HepG2 (cell line): ENCODE measurements around the gene FAM161A. TPM values are rescaled to one million over a fixed set of nuclear protein-coding genes. Genes with fewer than 3 reads are reported as not detected.

Source experiments
- CHCHD3 ChIP-seq: sonication (generic); formaldehyde crosslinking; IDR thresholded peaks from 2 replicates; pipeline ENCODE4 v1.8.0; 2022; ENCODE audit warnings: mild to moderate bottlenecking, missing genetic modification reagents, moderate library complexity
- GPN1 ChIP-seq: sonication (generic); formaldehyde crosslinking; IDR thresholded peaks from 2 replicates; pipeline ENCODE4 v1.5.1; 2020; ENCODE audit warnings: missing genetic modification reagents, borderline replicate concordance
- HOXA9 ChIP-seq: sonication (generic); formaldehyde crosslinking; IDR thresholded peaks from 2 replicates; pipeline ENCODE4 v1.8.1; 2022; ENCODE audit warnings: missing genetic modification reagents, mild to moderate bottlenecking, moderate library complexity, borderline replicate concordance
- PHF21A ChIP-seq: sonication (generic); formaldehyde crosslinking; IDR thresholded peaks from 2 replicates; pipeline ENCODE4 v1.5.0; 2020; ENCODE audit warnings: mild to moderate bottlenecking, missing genetic modification reagents
- SALL1 ChIP-seq: sonication (generic); formaldehyde crosslinking; IDR thresholded peaks from 2 replicates; pipeline ENCODE4 v1.8.0; 2022; ENCODE audit warnings: mild to moderate bottlenecking, missing genetic modification reagents
- SIX4 ChIP-seq: sonication (generic); formaldehyde crosslinking; IDR thresholded peaks from 2 replicates; pipeline ENCODE4 v1.4.0; 2020; ENCODE audit warnings: missing genetic modification reagents
- SP4 ChIP-seq: sonication (generic); formaldehyde crosslinking; IDR thresholded peaks from 2 replicates; pipeline ENCODE4 v1.8.1; 2023; ENCODE audit warnings: mild to moderate bottlenecking, missing genetic modification reagents
- XRCC5 ChIP-seq: fragments of 200-400 bp; formaldehyde crosslinking; optimal IDR thresholded peaks from 2 replicates; pipeline ENCODE3; 2017; ENCODE audit warnings: mild to moderate bottlenecking, low read length
- ZEB1 ChIP-seq: IDR thresholded peaks from 2 replicates; pipeline ENCODE4 v1.6.1; 2012; ENCODE audit warnings: mild to moderate bottlenecking, low read depth, inconsistent platforms; ENCODE audit not compliant: insufficient replicate concordance
- ZMYM4 ChIP-seq: sonication (generic); formaldehyde crosslinking; IDR thresholded peaks from 2 replicates; pipeline ENCODE4 v1.8.1; 2023; ENCODE audit warnings: mild to moderate bottlenecking, missing genetic modification reagents
- ZNF33B ChIP-seq: sonication (generic); formaldehyde crosslinking; IDR thresholded peaks from 2 replicates; pipeline ENCODE4 v1.5.1; 2020; ENCODE audit warnings: mild to moderate bottlenecking, missing genetic modification reagents
- ZNF850 ChIP-seq: sonication (generic); formaldehyde crosslinking; conservative IDR thresholded peaks from 2 replicates; pipeline ENCODE4 v1.9.0; 2021; ENCODE audit warnings: mild to moderate bottlenecking, missing genetic modification reagents
- polyA plus RNA-seq, 8 experiments: library from polyadenylated mRNA; depleted of rRNA in 3 of 8; stranded (reverse) in 7 of 8; unstranded in 1 of 8; fragments of >200 nt; fragmentation: Illumina TruSeq in 4 of 8; extraction: Trizol in 4 of 8; gene quantifications; 2 replicates each; pipeline versions ENCODE4 v1.2.1 to v1.2.3, GENCODE V29; 2011 to 2016; ENCODE audit warnings: low read depth in 4 of 8, missing spikeins in 1 of 8, mixed read lengths in 1 of 8; ENCODE audit not compliant: insufficient read depth in 1 of 8
- total RNA-seq, 5 experiments: library from RNA; depleted of rRNA; stranded (reverse); fragments of >200 nt; fragmentation: Illumina TruSeq; extraction: Trizol; gene quantifications; 2 replicates each; pipeline ENCODE4 v1.2.3, GENCODE V29; 2016; ENCODE audit warnings: low read depth in 1 of 5
- TF ChIP-seq, protein P1 (sequence below): sonication (generic); formaldehyde crosslinking; IDR thresholded peaks from 2 replicates; pipeline ENCODE4 v1.4.0; 2020; ENCODE audit warnings: missing genetic modification reagents, borderline replicate concordance
- TF ChIP-seq, protein P2 (sequence below): sonication (generic); formaldehyde crosslinking; IDR thresholded peaks from 2 replicates; pipeline ENCODE4 v1.5.0; 2020; ENCODE audit warnings: mild to moderate bottlenecking, missing genetic modification reagents
- TF ChIP-seq, protein P3 (sequence below): sonication (generic); formaldehyde crosslinking; IDR thresholded peaks from 2 replicates; pipeline ENCODE4 v1.5.1; 2020; ENCODE audit warnings: mild to moderate bottlenecking, missing genetic modification reagents, moderate library complexity
- TF ChIP-seq, protein P4 (sequence below): sonication (generic); formaldehyde crosslinking; conservative IDR thresholded peaks from 2 replicates; pipeline ENCODE4 v1.8.0; 2022; ENCODE audit warnings: mild to moderate bottlenecking, moderate library complexity, missing genetic modification reagents

Gene FAM161A
- total and polyA plus RNA-seq, 2 of the 13 experiments (the other 11 are each of a cell fraction or from before 2014, with no cell fraction given): 2.7 to 3.4 TPM

DNA sequence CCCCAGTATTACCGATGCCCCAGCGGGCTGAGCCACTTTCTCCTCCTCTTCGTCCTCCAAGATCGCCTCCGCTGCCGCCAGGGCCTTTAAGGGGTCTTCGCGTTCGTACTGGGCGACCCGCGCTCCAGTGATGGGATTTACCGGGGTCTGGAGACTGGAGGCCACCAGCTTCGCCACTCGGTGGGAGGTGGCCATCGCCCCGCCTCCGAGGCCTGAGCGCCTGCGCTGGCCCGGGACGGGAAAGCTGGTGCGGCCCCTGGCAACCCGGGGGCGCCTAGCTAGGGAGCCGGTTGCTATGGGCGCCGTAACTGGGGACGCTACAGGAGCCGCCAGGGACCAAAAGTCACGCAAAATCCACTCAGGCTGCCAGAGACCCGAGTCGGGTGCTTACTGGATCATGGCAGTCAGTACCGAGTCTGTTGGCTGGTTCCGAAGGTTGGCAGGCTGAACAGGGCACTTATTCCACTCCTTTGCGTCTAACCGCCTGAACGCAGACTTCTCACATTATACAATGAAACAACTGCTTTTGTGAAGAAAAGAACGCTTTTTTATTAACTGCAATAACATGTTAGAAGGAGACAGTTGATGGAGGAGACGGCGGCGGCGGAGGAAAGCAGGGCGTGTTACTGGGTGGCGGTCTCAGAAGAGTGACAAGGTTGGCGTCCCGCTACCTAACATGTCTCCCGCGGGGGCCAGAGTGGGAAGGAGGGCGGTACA lies at the start of gene FAM161A (continued):
- TF ChIP-seq GPN1 (CRISPR knock-in tag) (no peak), SALL1 (CRISPR knock-in tag) (peak; percentile 81), XRCC5 (peak; percentile 50), PHF21A (CRISPR knock-in tag) (peak; percentile 48; the same call in 1 of the 2 replicates), ZNF33B (CRISPR knock-in tag) (peak; percentile 91; the same call in 1 of the 2 replicates), ZNF850 (CRISPR knock-in tag) (no peak), ZMYM4 (CRISPR knock-in tag) (peak; percentile 78), SP4 (CRISPR knock-in tag) (peak; percentile 91), SIX4 (0 out of 2 replicates have a peak, but pooled peaks have one; percentile 16), HOXA9 (CRISPR knock-in tag) (0 out of 2 replicates have a peak, but pooled peaks have one; percentile 75), ZEB1 (peak; percentile 55), CHCHD3 (CRISPR knock-in tag) (no peak)
- TF ChIP-seq, protein P1, sequence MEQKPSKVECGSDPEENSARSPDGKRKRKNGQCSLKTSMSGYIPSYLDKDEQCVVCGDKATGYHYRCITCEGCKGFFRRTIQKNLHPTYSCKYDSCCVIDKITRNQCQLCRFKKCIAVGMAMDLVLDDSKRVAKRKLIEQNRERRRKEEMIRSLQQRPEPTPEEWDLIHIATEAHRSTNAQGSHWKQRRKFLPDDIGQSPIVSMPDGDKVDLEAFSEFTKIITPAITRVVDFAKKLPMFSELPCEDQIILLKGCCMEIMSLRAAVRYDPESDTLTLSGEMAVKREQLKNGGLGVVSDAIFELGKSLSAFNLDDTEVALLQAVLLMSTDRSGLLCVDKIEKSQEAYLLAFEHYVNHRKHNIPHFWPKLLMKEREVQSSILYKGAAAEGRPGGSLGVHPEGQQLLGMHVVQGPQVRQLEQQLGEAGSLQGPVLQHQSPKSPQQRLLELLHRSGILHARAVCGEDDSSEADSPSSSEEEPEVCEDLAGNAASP: no peak
- TF ChIP-seq, protein P2, sequence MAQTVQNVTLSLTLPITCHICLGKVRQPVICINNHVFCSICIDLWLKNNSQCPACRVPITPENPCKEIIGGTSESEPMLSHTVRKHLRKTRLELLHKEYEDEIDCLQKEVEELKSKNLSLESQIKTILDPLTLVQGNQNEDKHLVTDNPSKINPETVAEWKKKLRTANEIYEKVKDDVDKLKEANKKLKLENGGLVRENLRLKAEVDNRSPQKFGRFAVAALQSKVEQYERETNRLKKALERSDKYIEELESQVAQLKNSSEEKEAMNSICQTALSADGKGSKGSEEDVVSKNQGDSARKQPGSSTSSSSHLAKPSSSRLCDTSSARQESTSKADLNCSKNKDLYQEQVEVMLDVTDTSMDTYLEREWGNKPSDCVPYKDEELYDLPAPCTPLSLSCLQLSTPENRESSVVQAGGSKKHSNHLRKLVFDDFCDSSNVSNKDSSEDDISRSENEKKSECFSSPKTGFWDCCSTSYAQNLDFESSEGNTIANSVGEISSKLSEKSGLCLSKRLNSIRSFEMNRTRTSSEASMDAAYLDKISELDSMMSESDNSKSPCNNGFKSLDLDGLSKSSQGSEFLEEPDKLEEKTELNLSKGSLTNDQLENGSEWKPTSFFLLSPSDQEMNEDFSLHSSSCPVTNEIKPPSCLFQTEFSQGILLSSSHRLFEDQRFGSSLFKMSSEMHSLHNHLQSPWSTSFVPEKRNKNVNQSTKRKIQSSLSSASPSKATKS (CRISPR knock-in tag): no peak
- TF ChIP-seq, protein P3, sequence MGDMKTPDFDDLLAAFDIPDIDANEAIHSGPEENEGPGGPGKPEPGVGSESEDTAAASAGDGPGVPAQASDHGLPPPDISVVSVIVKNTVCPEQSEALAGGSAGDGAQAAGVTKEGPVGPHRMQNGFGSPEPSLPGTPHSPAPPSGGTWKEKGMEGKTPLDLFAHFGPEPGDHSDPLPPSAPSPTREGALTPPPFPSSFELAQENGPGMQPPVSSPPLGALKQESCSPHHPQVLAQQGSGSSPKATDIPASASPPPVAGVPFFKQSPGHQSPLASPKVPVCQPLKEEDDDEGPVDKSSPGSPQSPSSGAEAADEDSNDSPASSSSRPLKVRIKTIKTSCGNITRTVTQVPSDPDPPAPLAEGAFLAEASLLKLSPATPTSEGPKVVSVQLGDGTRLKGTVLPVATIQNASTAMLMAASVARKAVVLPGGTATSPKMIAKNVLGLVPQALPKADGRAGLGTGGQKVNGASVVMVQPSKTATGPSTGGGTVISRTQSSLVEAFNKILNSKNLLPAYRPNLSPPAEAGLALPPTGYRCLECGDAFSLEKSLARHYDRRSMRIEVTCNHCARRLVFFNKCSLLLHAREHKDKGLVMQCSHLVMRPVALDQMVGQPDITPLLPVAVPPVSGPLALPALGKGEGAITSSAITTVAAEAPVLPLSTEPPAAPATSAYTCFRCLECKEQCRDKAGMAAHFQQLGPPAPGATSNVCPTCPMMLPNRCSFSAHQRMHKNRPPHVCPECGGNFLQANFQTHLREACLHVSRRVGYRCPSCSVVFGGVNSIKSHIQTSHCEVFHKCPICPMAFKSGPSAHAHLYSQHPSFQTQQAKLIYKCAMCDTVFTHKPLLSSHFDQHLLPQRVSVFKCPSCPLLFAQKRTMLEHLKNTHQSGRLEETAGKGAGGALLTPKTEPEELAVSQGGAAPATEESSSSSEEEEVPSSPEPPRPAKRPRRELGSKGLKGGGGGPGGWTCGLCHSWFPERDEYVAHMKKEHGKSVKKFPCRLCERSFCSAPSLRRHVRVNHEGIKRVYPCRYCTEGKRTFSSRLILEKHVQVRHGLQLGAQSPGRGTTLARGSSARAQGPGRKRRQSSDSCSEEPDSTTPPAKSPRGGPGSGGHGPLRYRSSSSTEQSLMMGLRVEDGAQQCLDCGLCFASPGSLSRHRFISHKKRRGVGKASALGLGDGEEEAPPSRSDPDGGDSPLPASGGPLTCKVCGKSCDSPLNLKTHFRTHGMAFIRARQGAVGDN (CRISPR knock-in tag): peak; percentile 87
- TF ChIP-seq, protein P4, sequence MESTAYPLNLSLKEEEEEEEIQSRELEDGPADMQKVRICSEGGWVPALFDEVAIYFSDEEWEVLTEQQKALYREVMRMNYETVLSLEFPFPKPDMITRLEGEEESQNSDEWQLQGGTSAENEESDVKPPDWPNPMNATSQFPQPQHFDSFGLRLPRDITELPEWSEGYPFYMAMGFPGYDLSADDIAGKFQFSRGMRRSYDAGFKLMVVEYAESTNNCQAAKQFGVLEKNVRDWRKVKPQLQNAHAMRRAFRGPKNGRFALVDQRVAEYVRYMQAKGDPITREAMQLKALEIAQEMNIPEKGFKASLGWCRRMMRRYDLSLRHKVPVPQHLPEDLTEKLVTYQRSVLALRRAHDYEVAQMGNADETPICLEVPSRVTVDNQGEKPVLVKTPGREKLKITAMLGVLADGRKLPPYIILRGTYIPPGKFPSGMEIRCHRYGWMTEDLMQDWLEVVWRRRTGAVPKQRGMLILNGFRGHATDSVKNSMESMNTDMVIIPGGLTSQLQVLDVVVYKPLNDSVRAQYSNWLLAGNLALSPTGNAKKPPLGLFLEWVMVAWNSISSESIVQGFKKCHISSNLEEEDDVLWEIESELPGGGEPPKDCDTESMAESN: peak; percentile 70
